HepG2 (cell line): ENCODE data around the gene SLC22A23. TPM values are rescaled to one million over a fixed set of nuclear protein-coding genes. Genes with fewer than 3 reads are reported as not detected.

ENCODE experiments used
- MZF1 ChIP-seq: sonication (generic); formaldehyde crosslinking; IDR thresholded peaks from 2 replicates; pipeline ENCODE4 v1.8.1; 2023; ENCODE audit warnings: mild to moderate bottlenecking, missing genetic modification reagents, borderline replicate concordance
- RNF219 ChIP-seq: sonication (generic); formaldehyde crosslinking; IDR thresholded peaks from 2 replicates; pipeline ENCODE4 v1.5.0; 2020; ENCODE audit warnings: mild to moderate bottlenecking, missing genetic modification reagents
- SIX1 ChIP-seq: sonication (generic); formaldehyde crosslinking; IDR thresholded peaks from 2 replicates; pipeline ENCODE4 v1.4.0; 2020; ENCODE audit warnings: missing genetic modification reagents, borderline replicate concordance
- SOX6 ChIP-seq, 2 experiments: fragments of 450-650 bp in 1 of 2; sonication (generic) in 1 of 2; formaldehyde crosslinking in 1 of 2; IDR thresholded peaks; 2 replicates each; pipeline versions ENCODE4 v1.4.0 to v1.6.1; 2017 to 2020; ENCODE audit warnings: antibody characterized with exemption in 1 of 2, mild to moderate bottlenecking in 1 of 2, missing genetic modification reagents in 1 of 2
- SRF ChIP-seq: IDR thresholded peaks from 2 replicates; pipeline ENCODE4 v1.6.1; 2011; ENCODE audit warnings: mild to moderate bottlenecking, low read depth, low read length, moderate library complexity
- TARDBP ChIP-seq: sonication (generic); formaldehyde crosslinking; IDR thresholded peaks from 2 replicates; pipeline ENCODE4 v1.8.0; 2022; ENCODE audit warnings: mild to moderate bottlenecking, missing genetic modification reagents
- ZFY ChIP-seq: sonication (generic); formaldehyde crosslinking; IDR thresholded peaks from 2 replicates; pipeline ENCODE4 v1.4.0; 2020; ENCODE audit warnings: missing genetic modification reagents
- ZNF234 ChIP-seq: sonication (generic); formaldehyde crosslinking; conservative IDR thresholded peaks from 2 replicates; pipeline ENCODE4 v1.5.1; 2020; ENCODE audit warnings: mild to moderate bottlenecking, missing genetic modification reagents
- ZNF468 ChIP-seq: sonication (generic); formaldehyde crosslinking; IDR thresholded peaks from 2 replicates; pipeline ENCODE4 v1.8.0; 2022; ENCODE audit warnings: mild to moderate bottlenecking, moderate library complexity, missing genetic modification reagents
- polyA plus RNA-seq, 8 experiments: library from polyadenylated mRNA; depleted of rRNA in 3 of 8; stranded (reverse) in 7 of 8; unstranded in 1 of 8; fragments of >200 nt; fragmentation: Illumina TruSeq in 4 of 8; extraction: Trizol in 4 of 8; gene quantifications; 2 replicates each; pipeline versions ENCODE4 v1.2.1 to v1.2.3, GENCODE V29; 2011 to 2016; ENCODE audit warnings: low read depth in 4 of 8, missing spikeins in 1 of 8, mixed read lengths in 1 of 8; ENCODE audit not compliant: insufficient read depth in 1 of 8
- total RNA-seq, 5 experiments: library from RNA; depleted of rRNA; stranded (reverse); fragments of >200 nt; fragmentation: Illumina TruSeq; extraction: Trizol; gene quantifications; 2 replicates each; pipeline ENCODE4 v1.2.3, GENCODE V29; 2016; ENCODE audit warnings: low read depth in 1 of 5
- TF ChIP-seq, protein P1 (sequence below): sonication (generic); formaldehyde crosslinking; IDR thresholded peaks from 2 replicates; pipeline ENCODE4 v1.5.1; 2020; ENCODE audit warnings: missing genetic modification reagents, mild to moderate bottlenecking, borderline replicate concordance
- TF ChIP-seq, protein P2 (sequence below): IDR thresholded peaks from 2 replicates; pipeline ENCODE4 v1.6.1; 2016; ENCODE audit warnings: mild to moderate bottlenecking
- TF ChIP-seq, protein P3 (sequence below): sonication (generic); formaldehyde crosslinking; IDR thresholded peaks from 2 replicates; pipeline ENCODE4 v1.8.1; 2023; ENCODE audit warnings: missing genetic modification reagents, inconsistent platforms, borderline replicate concordance
- TF ChIP-seq, protein P4 (sequence below): sonication (generic); formaldehyde crosslinking; IDR thresholded peaks from 2 replicates; pipeline ENCODE4 v1.5.1; 2020; ENCODE audit warnings: missing genetic modification reagents, mild to moderate bottlenecking, borderline replicate concordance

The SLC22A23 gene
- total and polyA plus RNA-seq, 2 of the 13 experiments (the other 11 are each of a cell fraction or from before 2014, with no cell fraction given), result 11.8 to 17.5 TPM

DNA sequence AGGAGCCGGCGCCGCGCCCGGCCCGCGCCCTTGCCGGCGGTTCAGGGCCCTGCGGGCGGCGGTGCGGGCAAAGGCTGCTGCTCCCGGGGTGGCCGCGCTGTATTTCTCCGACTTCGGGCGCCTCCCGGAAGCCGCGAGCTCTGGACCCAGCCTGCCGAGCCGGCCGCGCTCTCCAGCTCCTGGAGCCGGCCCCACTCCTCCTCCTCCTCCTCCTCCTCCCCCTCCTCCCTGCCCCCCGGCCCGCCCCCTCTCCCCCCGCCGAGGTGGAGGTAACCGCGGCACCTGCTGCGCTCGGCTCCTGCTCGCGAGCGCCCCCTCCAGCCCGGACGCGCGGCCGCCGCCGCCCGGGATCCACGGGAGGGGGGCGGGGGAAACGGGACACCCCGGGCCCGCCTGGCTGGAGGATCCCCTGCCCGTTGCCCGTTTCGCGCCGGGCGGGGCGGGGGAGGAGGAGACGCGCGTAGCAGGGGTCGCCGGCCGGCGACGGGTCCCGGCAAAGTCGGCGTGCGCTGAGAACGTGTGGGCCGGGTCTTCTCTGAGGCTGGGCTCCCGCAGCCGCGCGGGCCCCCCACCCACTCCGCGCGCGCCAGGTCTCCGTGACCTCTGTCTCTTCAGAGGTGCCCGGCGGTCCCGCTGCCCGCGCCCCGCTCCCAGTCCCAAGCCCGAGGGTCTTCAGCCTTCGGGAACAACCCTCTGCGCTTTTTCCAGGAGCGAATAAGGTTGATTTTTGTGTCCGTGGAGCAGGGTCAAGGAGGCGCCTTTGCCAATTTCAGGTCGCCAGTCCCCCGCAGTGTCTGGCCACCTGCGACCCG is at the start of gene SLC22A23 (continued):
- TF ChIP-seq, protein P1, sequence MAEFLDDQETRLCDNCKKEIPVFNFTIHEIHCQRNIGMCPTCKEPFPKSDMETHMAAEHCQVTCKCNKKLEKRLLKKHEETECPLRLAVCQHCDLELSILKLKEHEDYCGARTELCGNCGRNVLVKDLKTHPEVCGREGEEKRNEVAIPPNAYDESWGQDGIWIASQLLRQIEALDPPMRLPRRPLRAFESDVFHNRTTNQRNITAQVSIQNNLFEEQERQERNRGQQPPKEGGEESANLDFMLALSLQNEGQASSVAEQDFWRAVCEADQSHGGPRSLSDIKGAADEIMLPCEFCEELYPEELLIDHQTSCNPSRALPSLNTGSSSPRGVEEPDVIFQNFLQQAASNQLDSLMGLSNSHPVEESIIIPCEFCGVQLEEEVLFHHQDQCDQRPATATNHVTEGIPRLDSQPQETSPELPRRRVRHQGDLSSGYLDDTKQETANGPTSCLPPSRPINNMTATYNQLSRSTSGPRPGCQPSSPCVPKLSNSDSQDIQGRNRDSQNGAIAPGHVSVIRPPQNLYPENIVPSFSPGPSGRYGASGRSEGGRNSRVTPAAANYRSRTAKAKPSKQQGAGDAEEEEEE (CRISPR knock-in tag), result no peak
- TF ChIP-seq ZFY (CRISPR knock-in tag), result peak; percentile 58
- TF ChIP-seq TARDBP (CRISPR knock-in tag), result peak; percentile 54
- TF ChIP-seq, protein P2, sequence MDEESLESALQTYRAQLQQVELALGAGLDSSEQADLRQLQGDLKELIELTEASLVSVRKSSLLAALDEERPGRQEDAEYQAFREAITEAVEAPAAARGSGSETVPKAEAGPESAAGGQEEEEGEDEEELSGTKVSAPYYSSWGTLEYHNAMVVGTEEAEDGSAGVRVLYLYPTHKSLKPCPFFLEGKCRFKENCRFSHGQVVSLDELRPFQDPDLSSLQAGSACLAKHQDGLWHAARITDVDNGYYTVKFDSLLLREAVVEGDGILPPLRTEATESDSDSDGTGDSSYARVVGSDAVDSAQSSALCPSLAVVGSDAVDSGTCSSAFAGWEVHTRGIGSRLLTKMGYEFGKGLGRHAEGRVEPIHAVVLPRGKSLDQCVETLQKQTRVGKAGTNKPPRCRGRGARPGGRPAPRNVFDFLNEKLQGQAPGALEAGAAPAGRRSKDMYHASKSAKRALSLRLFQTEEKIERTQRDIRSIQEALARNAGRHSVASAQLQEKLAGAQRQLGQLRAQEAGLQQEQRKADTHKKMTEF (CRISPR knock-in tag), result peak; percentile 86; the same call in 1 of the 2 replicates
- TF ChIP-seq, protein P3, sequence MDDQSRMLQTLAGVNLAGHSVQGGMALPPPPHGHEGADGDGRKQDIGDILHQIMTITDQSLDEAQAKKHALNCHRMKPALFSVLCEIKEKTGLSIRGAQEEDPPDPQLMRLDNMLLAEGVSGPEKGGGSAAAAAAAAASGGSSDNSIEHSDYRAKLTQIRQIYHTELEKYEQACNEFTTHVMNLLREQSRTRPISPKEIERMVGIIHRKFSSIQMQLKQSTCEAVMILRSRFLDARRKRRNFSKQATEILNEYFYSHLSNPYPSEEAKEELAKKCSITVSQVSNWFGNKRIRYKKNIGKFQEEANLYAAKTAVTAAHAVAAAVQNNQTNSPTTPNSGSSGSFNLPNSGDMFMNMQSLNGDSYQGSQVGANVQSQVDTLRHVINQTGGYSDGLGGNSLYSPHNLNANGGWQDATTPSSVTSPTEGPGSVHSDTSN (CRISPR knock-in tag), result peak; percentile 35; the same call in 1 of the 2 replicates
- TF ChIP-seq SIX1, result no peak; the same call in 1 of the 2 replicates
- 0 out of 2 replicates have a peak, but pooled peaks have one; percentile 42 for TF ChIP-seq ZNF234
- no peak for TF ChIP-seq ZNF468 (CRISPR knock-in tag)
- TF ChIP-seq, protein P4, sequence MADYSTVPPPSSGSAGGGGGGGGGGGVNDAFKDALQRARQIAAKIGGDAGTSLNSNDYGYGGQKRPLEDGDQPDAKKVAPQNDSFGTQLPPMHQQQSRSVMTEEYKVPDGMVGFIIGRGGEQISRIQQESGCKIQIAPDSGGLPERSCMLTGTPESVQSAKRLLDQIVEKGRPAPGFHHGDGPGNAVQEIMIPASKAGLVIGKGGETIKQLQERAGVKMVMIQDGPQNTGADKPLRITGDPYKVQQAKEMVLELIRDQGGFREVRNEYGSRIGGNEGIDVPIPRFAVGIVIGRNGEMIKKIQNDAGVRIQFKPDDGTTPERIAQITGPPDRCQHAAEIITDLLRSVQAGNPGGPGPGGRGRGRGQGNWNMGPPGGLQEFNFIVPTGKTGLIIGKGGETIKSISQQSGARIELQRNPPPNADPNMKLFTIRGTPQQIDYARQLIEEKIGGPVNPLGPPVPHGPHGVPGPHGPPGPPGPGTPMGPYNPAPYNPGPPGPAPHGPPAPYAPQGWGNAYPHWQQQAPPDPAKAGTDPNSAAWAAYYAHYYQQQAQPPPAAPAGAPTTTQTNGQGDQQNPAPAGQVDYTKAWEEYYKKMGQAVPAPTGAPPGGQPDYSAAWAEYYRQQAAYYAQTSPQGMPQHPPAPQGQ, result no peak
- no peak for TF ChIP-seq MZF1
- no peak for TF ChIP-seq RNF219 (CRISPR knock-in tag)
- TF ChIP-seq SOX6 (IDR thresholded peaks at IDR 0.05), result no peak
- TF ChIP-seq SOX6 (CRISPR knock-in tag; IDR thresholded peaks at IDR 0.05), result 0 out of 2 replicates have a peak, but pooled peaks have one; percentile 0
- TF ChIP-seq SRF, result no peak
